GM19328 (cell line): ENCODE data around the gene NAALADL2.
"Not testable (repeated sequence)": the region's sequence is repeated elsewhere in the genome, so short reads cannot be mapped to it uniquely, and the experiment has no call there.

Experiments used
- ATAC-seq: cut with Tn5 transposase; IDR thresholded peaks from one replicate; pipeline ENCODE4 v1.9.1; 2021; ENCODE audit warnings: mild to moderate bottlenecking, moderate library complexity; ENCODE audit not compliant: unreplicated experiment

The NAALADL2 gene

GRCh38 chr3:175614107-175614506 lies 755.0 kb downstream of the NAALADL2 start:
- not testable (repeated sequence) for ATAC-seq

- ATAC-seq = no peak
Observed at GRCh38 chr3:175617247-175617646, 758.1 kb downstream of the NAALADL2 start.

DNA sequence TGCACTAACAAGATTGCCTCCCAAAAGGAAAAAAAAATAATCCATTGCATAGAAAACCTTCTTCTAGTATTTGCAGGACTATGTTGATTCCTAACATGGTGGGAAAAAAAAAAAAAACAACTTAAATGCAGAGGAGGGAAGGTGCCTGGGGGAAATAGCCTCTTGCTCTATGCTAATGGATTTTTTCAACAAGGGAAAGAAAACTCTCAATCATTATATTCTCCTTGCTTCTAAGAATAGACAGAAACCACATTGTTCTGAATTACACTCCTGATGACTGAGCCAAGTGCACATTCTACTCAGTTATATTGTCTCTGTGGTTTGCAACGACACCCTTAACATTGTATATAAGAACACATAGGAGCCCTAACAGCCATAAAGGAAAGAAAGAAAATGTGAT lies 760.2 kb downstream of the NAALADL2 start:
- ATAC-seq = no peak

GRCh38 chr3:175620093-175620492 lies 761.0 kb downstream of the NAALADL2 start:
- no peak for ATAC-seq

DNA sequence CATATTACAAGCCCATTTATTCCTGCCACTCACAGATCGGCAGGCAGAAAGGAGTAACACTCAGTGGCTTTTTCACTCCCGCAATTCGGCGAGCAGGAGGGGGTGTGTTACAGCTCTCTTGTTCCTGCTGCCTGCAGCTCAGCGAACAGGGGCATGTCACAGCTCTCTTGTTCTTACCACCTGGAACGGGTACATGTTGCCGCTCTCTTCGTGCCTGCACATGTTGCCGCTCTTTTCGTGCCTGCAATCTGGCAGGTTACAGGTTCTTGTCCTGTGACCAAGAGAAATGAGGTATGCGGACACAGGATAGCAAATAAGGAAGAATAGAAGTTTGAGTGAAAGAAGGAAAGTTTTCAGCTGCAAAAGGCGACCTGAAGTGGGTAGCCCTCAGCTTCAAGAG lies 761.4 kb downstream of the NAALADL2 start:
- ATAC-seq = no peak

DNA sequence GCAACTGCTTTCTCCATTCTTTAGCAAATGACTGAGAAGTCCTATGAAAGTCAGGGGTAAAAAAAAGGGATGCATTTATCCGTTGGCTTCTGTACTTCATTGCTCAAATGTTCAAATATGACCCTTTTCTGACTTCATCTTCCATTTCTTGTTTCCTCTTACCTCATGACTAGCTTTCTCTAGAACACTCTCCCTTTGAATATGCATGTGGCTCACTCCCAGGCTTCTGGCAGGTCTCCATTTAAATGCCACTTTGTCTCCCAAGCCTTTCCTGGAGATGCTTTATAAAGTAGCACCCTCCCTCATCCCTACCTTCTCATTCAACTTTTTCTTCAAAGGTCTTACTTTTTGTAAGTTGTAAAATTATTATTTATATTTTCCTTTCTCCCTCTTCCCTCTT lies 781.8 kb downstream of the NAALADL2 start:
- ATAC-seq = no peak

DNA sequence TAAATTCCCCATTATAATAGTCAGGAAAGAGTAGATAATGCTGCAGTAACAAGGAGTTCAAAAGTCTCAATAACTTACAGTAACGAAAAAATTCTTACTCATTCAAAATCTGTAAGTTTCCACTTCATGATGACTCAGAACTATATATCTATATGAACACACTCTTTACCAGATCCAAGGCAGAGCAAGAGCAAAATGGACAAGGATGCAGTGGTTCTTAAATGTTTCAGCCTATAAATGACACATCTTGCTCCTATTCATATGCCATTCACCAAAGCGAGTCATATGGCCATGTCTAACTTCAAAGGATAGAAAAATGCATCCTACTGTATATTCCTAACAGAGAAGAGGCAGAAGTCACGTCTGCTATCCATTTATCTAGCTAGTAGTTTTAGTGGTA lies 787.7 kb downstream of the NAALADL2 start:
- ATAC-seq = no peak

DNA sequence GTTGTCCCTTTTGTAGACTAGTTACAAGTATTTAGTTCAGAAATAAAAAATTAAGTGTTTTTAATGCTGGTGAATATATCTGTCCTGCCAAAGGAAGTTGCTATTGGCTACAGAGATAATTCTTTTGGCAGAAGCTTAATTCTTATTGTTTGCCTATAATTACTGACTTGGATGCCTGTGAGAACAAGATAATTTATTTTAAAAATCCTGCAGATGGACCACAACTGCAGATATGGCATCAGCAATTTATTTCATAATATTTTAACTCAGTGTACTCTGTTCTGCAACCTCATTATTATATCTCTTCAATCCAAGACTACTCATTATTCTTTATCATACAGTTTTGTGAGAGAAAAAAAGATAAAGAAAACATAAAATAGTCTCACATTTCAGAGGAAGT lies 789.8 kb downstream of the NAALADL2 start:
- no peak for ATAC-seq

DNA sequence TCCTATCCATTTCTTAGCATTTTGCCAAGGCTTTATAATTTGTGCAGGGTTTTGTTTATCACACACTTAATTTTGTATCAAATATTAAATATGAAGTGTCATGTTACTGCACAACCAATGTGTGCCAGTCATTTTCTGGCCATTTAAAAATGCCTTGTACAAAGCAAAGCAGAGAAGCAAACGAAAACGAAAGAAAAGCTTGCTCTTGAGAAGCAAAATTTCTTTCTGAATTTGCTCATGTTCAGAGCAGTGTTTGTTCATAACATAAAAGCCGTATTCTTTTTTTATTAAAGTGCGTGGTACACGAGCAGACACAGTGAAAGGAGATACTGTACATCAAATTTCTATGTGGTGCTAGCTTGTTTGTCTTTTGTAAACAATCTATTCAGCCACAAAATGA lies 792.6 kb downstream of the NAALADL2 start:
- no peak for ATAC-seq

GRCh38 chr3:175655351-175655750 lies 796.2 kb downstream of the NAALADL2 start:
- ATAC-seq = no peak

- ATAC-seq = no peak
Observed at GRCh38 chr3:175656461-175656860, 797.3 kb downstream of the NAALADL2 start.

DNA sequence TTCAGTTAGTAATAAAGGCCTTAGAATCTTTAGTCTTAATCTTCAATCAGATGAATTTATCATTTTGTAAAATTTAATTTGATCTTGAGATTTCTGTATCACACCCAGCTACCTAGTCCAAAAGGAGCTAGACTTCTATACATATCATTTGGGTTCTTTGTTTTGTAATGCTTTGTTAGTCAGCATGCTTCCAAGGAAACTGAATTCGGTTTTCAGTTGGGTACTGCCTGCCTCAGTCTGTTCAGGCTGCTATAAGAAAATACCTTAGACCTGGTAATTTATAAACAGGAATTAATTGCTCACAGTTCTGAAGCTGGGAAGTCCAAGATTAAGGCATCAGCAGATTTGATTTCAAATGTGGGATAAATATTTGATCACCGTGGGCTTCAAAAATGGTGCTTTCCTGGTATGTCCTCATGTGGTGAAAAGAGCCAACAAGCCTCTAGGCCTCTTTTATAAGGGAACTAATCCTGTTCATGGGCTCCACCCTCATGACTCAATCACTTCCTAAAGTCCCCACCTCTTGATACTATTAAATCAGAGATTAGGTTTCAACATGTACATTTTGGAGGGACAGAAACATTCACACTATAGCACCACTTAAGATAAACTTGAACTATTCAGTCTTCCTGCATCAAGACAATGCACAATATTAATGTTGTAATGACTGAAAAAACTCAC lies 800.7 kb downstream of the NAALADL2 start:
- no peak for ATAC-seq

GRCh38 chr3:175662815-175663214 lies 803.7 kb downstream of the NAALADL2 start:
- no peak for ATAC-seq

- no peak for ATAC-seq
Observed at GRCh38 chr3:175664911-175665310, 805.8 kb downstream of the NAALADL2 start.

DNA sequence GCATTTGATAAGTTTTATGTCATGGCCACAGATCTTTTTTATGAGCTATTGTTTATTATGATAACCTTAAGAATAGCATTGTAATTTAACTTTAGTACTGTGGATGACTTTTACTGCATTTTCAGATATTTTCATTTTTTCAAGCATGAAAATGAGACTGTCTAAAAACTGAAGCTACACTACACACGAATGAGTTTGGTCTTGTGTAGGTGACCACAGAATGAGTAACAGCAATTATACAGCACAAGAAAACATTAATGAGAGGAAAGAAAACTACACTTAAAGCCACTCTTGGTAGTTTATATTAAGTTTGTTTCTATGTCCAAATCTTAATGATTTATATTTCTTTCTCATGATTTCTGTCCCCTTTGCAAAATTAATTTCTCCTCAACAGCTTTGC lies 809.2 kb downstream of the NAALADL2 start:
- no peak for ATAC-seq

GRCh38 chr3:175670557-175670956 lies 811.4 kb downstream of the NAALADL2 start:
- no peak for ATAC-seq

GRCh38 chr3:175672119-175672689 lies 813.1 kb downstream of the NAALADL2 start:
- ATAC-seq = no peak

GRCh38 chr3:175679568-175679967 lies 820.4 kb downstream of the NAALADL2 start:
- no peak for ATAC-seq

GRCh38 chr3:175692256-175692655 lies 833.1 kb downstream of the NAALADL2 start:
- no peak for ATAC-seq

DNA sequence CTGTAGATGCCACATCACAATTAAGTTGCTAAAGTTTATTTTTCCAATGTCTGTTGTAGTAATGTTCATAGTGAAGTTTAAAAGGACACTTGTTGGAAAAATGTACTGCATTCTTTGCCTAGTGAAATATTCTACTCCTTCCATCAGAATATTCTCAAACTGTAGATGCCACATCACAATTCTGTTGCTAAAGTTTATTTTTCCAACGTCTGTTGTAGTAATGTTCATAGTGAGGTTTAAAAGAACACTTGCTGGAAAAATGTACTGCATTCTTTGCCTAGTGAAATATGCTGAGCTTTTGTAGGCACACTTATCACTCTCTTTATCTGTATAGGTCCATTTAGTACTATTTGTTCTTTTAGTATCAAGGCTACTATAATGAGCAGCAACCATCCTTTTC lies 836.1 kb downstream of the NAALADL2 start:
- ATAC-seq = no peak

DNA sequence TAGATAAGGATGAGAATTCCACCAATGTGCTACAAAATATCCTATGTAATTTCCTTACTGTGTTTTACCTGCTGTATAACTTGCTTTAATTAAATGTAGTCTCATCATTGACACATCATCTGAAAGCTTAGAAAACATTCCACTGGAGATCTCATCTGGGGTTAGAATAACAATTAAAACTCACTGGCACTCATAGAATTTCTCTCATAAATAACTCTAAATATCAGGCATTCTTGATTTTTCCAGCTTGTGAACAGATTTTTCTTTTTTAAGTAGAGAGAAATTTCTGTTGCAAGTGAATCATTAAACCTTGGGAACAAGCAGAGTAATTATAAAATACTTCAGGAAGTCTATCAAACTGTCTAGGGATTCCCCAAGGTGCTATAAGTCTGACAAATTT lies 843.8 kb downstream of the NAALADL2 start:
- ATAC-seq = no peak

- ATAC-seq = no peak
Observed at GRCh38 chr3:175704366-175705055, 845.4 kb downstream of the NAALADL2 start.
